ENCODE results near the gene TMEM38A.

The TMEM38A gene

DNA sequence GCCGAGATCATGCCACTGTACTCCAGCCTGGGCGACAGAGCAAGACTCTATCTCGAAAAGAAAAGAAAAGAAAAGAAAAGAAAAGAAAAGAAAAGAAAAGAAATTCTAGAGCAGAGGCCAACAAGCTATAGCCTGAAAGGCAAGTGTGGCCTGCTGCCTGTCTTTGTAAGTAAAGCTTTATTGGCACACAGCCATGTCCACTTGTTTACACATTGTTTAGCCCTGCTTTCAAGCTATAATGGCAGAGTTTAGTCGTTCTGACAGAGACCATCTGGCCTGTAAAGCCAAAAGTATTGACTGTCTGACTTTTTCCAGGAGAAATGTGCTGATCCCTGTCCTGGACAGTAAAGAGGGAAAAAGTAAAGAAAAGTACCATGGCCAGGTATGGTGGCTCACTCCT lies 77.0 kb downstream of the TMEM38A start:
- H3K4me3 ChIP-seq (ENCODE audit: control insufficient read depth, low read depth, low read length): no peak overlapping the region
- TF ChIP-seq, protein P1, sequence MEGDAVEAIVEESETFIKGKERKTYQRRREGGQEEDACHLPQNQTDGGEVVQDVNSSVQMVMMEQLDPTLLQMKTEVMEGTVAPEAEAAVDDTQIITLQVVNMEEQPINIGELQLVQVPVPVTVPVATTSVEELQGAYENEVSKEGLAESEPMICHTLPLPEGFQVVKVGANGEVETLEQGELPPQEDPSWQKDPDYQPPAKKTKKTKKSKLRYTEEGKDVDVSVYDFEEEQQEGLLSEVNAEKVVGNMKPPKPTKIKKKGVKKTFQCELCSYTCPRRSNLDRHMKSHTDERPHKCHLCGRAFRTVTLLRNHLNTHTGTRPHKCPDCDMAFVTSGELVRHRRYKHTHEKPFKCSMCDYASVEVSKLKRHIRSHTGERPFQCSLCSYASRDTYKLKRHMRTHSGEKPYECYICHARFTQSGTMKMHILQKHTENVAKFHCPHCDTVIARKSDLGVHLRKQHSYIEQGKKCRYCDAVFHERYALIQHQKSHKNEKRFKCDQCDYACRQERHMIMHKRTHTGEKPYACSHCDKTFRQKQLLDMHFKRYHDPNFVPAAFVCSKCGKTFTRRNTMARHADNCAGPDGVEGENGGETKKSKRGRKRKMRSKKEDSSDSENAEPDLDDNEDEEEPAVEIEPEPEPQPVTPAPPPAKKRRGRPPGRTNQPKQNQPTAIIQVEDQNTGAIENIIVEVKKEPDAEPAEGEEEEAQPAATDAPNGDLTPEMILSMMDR (IDR thresholded peaks at IDR 0.05; ENCODE audit: control insufficient read depth, insufficient read depth, low read depth, low read length, missing control alignments): no peak
- DNase-seq (ENCODE audit: low read depth): no peak

DNA sequence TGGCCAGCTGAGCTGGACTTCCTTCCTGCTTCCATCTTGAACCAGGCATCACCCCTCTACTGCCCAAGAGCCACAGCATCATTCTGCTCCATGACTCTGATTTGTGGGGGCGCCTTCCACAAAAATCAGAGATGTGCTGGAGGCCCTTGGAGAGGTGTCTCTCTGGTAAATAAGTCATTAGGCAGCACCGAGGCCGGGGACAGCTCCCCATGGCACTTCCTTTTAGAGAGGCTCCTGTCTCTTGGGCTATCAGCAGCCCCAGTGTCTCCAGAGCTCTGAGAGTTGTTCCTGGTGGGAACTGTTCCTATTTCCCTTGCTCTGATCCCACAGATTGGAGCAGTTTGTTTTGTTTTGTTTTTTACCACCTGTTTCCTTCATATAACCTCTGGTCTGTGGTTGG lies 78.6 kb downstream of the TMEM38A start:
- TF ChIP-seq, protein P1 (IDR thresholded peaks at IDR 0.05; ENCODE audit: control insufficient read depth, insufficient read depth, low read depth, low read length, missing control alignments): no peak
- no peak overlapping the region for H3K4me3 ChIP-seq (ENCODE audit: control insufficient read depth, low read depth, low read length)
- no peak for DNase-seq (ENCODE audit: low read depth)
